Posterior vena cava (tissue), 2 donors: ENCODE results near the gene MAP3K4. TPM values are rescaled to one million over a fixed set of nuclear protein-coding genes. Genes with fewer than 3 reads are reported as not detected.
A peak's percentile ranks its signal among the peaks of the same experiment; 100 is the strongest.
"Not testable (repeated sequence)": the region's sequence is repeated elsewhere in the genome, so short reads cannot be mapped to it uniquely, and the experiment has no call there.

ENCODE experiments used
- DNase-seq: peaks from one replicate; pipeline ENCODE4 v3.0.0-alpha.2; 2020; ENCODE audit warnings: low spot score
- intact Hi-C, 2 donors: fragments of 100-400 bp; cut with DNase I; formaldehyde crosslinking; loops; one replicate each; pipeline versions ENCODE4 v1.14.1 to v1.14.2; 2022 to 2023
- total RNA-seq, 2 donors: library from RNA; stranded (reverse); fragmentation: NEBNext Ultra II Directional; extraction: Animal tissue kit (Norgen Biotek cat#: 25700); gene quantifications; one replicate each; pipeline ENCODE4 v1.2.1, GENCODE V29; 2021
- donor health status: DM: yes; HTN: yes; CAD: no.
- donor health status: DM: yes; HTN: yes; CAD: no.

The MAP3K4 gene
- total RNA-seq, 2 donors from 2014 or later: 34.3 to 45.4 TPM

- intact Hi-C loops: no loop called here
- DNase-seq: no peak
Measured at GRCh38 chr6:160967833-160968232, 23.7 kb upstream of the MAP3K4 start.

GRCh38 chr6:160971171-160971570 is 20.4 kb upstream of the MAP3K4 start:
- intact Hi-C loops: no loop called here
- no peak for DNase-seq

GRCh38 chr6:160972111-160972510 is 19.5 kb upstream of the MAP3K4 start:
- intact Hi-C loops: no loop called here

GRCh38 chr6:160972594-160972993 is 19.0 kb upstream of the MAP3K4 start:
- intact Hi-C loops: not testable (repeated sequence)

More at GRCh38 chr6:160972111-160972510, 19.5 kb upstream of the MAP3K4 start:
- DNase-seq: no peak

GRCh38 chr6:160973311-160974250 is 18.0 kb upstream of the MAP3K4 start:
- intact Hi-C loops: no loop called here
- DNase-seq: peak; percentile 82

More at GRCh38 chr6:160972594-160972993, 19.0 kb upstream of the MAP3K4 start:
- not testable (repeated sequence) for DNase-seq

GRCh38 chr6:160974304-160974771 is 17.2 kb upstream of the MAP3K4 start:
- DNase-seq: peak; percentile 86
- intact Hi-C loops: no loop called here

GRCh38 chr6:160975162-160975561 is 16.4 kb upstream of the MAP3K4 start:
- no peak for DNase-seq
- intact Hi-C loops: no loop called here

GRCh38 chr6:160975961-160976360 is 15.6 kb upstream of the MAP3K4 start:
- intact Hi-C loops, DNase-seq: not testable (repeated sequence)

GRCh38 chr6:160978141-160978901 is 13.2 kb upstream of the MAP3K4 start:
- intact Hi-C loops: no loop called here
- no peak for DNase-seq

GRCh38 chr6:160979061-160979708 is 12.4 kb upstream of the MAP3K4 start:
- no peak for DNase-seq
- intact Hi-C loops: no loop called here

- DNase-seq, intact Hi-C loops: not testable (repeated sequence)
Measured at GRCh38 chr6:160983377-160983948, 8.1 kb upstream of the MAP3K4 start.

- no peak for DNase-seq
- intact Hi-C loops: no loop called here
Measured at GRCh38 chr6:160986851-160987250, 4.7 kb upstream of the MAP3K4 start.

- DNase-seq: no peak
Measured at GRCh38 chr6:160987265-160987664, 4.3 kb upstream of the MAP3K4 start.

GRCh38 chr6:160990847-160991405 is 643 bp upstream of the MAP3K4 start:
- DNase-seq: no peak
- intact Hi-C loops: no loop called here

More at GRCh38 chr6:160987265-160987664, 4.3 kb upstream of the MAP3K4 start:
- intact Hi-C loops: no loop called here

GRCh38 chr6:160992061-160992979 is 751 bp downstream of the MAP3K4 start:
- DNase-seq: peak; percentile 87
- intact Hi-C loops: loop anchor here in 1 of 2 donors (2.0 kb wide), 1 partner anchor 62 kb away; no protein-coding TSS in a partner anchor

GRCh38 chr6:160992980-160993314 is 1.4 kb downstream of the MAP3K4 start:
- intact Hi-C loops: loop anchor here in 1 of 2 donors (2.0 kb wide), 1 partner anchor 62 kb away; no protein-coding TSS in a partner anchor
- DNase-seq: no peak

- DNase-seq: no peak
- intact Hi-C loops: no loop called here
Measured at GRCh38 chr6:160995271-160995670, 3.7 kb downstream of the MAP3K4 start.

GRCh38 chr6:160996131-160996601 is 4.6 kb downstream of the MAP3K4 start:
- no peak for DNase-seq
- intact Hi-C loops: no loop called here
